IMR-90 (cell line): ENCODE measurements around the gene AREL1. TPM values are rescaled to one million over a fixed set of nuclear protein-coding genes. Genes with fewer than 3 reads are reported as not detected.

Experiments
- ATAC-seq: fragments of 200-7000 bp; cut with Tn5 transposase; 2 replicates; pipeline ENCODE4 v1.9.1; 2020; ENCODE audit warnings: low read depth, mild to moderate bottlenecking, moderate library complexity
- BruUV-seq: library from RNA; stranded (reverse); fragments of 400-500 nt; replicated peaks from 2 replicates; lab custom pipeline; 2021; lab: Mats Ljungman, UMichigan
- CTCF ChIA-PET: fragments of 300-600 bp; formaldehyde crosslinking; extraction: SDS; loops from one replicate; lab custom pipeline; 2021; ENCODE audit warnings: antibody characterized with exemption; lab: Yijun Ruan, JAX
- POLR2A ChIA-PET: fragments of 300-600 bp; sonication (Branson Sonifier 250); formaldehyde crosslinking; loops from one replicate; lab custom pipeline; 2022; ENCODE audit warnings: antibody characterized with exemption; ENCODE audit not compliant: unreplicated experiment; lab: Charles Lee
- DNase-seq: peaks from one replicate; pipeline ENCODE4 v3.0.0; 2013
- H2AFZ ChIP-seq: replicated peaks from 2 replicates; pipeline ENCODE3; 2013; ENCODE audit warnings: low read length, mild to moderate bottlenecking; ENCODE audit not compliant: poor library complexity
- H2AK5ac ChIP-seq: 2 replicates; pipeline ENCODE4 v1.6.1; 2013; ENCODE audit warnings: low read depth, low read length, inconsistent platforms
- H2AK9ac ChIP-seq: replicated peaks from 2 replicates; pipeline ENCODE3; 2013; ENCODE audit warnings: mild to moderate bottlenecking, low read depth, low read length, moderate library complexity; ENCODE audit not compliant: poor library complexity
- H2BK120ac ChIP-seq: 2 replicates; pipeline ENCODE4 v1.6.1; 2013; ENCODE audit warnings: low read depth, low read length, inconsistent platforms
- H2BK15ac ChIP-seq: 3 replicates; pipeline ENCODE4 v1.6.1; 2013; ENCODE audit warnings: low read depth, low read length, inconsistent platforms
- H2BK20ac ChIP-seq: 2 replicates; pipeline ENCODE4 v1.6.1; 2013; ENCODE audit warnings: low read depth, mild to moderate bottlenecking, inconsistent platforms, low read length, moderate library complexity
- H2BK5ac ChIP-seq: 2 replicates; pipeline ENCODE4 v1.6.1; 2013; ENCODE audit warnings: mild to moderate bottlenecking, low read depth, low read length, inconsistent platforms; ENCODE audit not compliant: poor library complexity, severe bottlenecking
- H3K14ac ChIP-seq: replicated peaks from 2 replicates; pipeline ENCODE4 v1.6.1; 2013; ENCODE audit warnings: low read depth, low read length, inconsistent platforms
- H3K18ac ChIP-seq: 2 replicates; pipeline ENCODE4 v1.6.1; 2013; ENCODE audit warnings: low read depth, low read length, control low read depth
- H3K23ac ChIP-seq: 2 replicates; pipeline ENCODE4 v1.6.1; 2013; ENCODE audit warnings: low read depth, low read length, inconsistent platforms
- H3K27ac ChIP-seq: 2 replicates; pipeline ENCODE4 v1.5.1; 2013; ENCODE audit warnings: mild to moderate bottlenecking, control low read depth, low read length; ENCODE audit not compliant: insufficient read depth
- H3K27me3 ChIP-seq: 2 replicates; pipeline ENCODE4 v1.6.1; 2013; ENCODE audit warnings: low read length; ENCODE audit not compliant: control insufficient read depth, insufficient read depth
- H3K36me3 ChIP-seq: 2 replicates; pipeline ENCODE4 v1.6.1; 2013; ENCODE audit warnings: low read length, mixed read lengths; ENCODE audit not compliant: control insufficient read depth, insufficient read depth
- H3K4ac ChIP-seq: 2 replicates; pipeline ENCODE4 v1.6.1; 2013; ENCODE audit warnings: low read depth, low read length, inconsistent platforms
- H3K4me1 ChIP-seq: 2 replicates; pipeline ENCODE4 v1.6.1; 2013; ENCODE audit warnings: low read length, mixed read lengths; ENCODE audit not compliant: control insufficient read depth, insufficient read depth
- H3K4me2 ChIP-seq: 2 replicates; pipeline ENCODE4 v1.6.1; 2013; ENCODE audit warnings: low read depth, mild to moderate bottlenecking, control low read depth, low read length, moderate library complexity
- H3K4me3 ChIP-seq: 2 replicates; pipeline ENCODE4 v1.5.1; 2013; ENCODE audit warnings: low read depth, mild to moderate bottlenecking, control low read depth, low read length, moderate library complexity; ENCODE audit not compliant: insufficient read depth
- H3K56ac ChIP-seq: 2 replicates; pipeline ENCODE4 v1.6.1; 2013; ENCODE audit warnings: low read length, inconsistent platforms; ENCODE audit not compliant: insufficient read depth; ENCODE audit errors: extremely low read depth
- H3K79me1 ChIP-seq, 2 experiments: 2 replicates each; pipeline ENCODE4 v1.6.1; 2013; ENCODE audit warnings: low read length in 2 of 2, inconsistent platforms in 1 of 2, low read depth in 1 of 2
- H3K9ac ChIP-seq: 2 replicates; pipeline ENCODE4 v1.6.1; 2013; ENCODE audit warnings: low read depth, low read length, control low read depth
- H3K9me1 ChIP-seq: 2 replicates; pipeline ENCODE4 v1.6.1; 2013; ENCODE audit warnings: low read length, inconsistent platforms; ENCODE audit not compliant: insufficient read depth
- H3K9me3 ChIP-seq: 2 replicates; pipeline ENCODE4 v1.6.1; 2013; ENCODE audit warnings: low read length; ENCODE audit not compliant: control insufficient read depth, insufficient read depth
- H4K20me1 ChIP-seq: 2 replicates; pipeline ENCODE4 v1.6.1; 2013; ENCODE audit warnings: low read length, inconsistent platforms; ENCODE audit not compliant: insufficient read depth
- H4K5ac ChIP-seq: 2 replicates; pipeline ENCODE4 v1.6.1; 2013; ENCODE audit warnings: mild to moderate bottlenecking, low read depth, low read length, control low read depth
- H4K8ac ChIP-seq, 2 experiments: 2 replicates each; pipeline ENCODE4 v1.6.1; 2013; ENCODE audit warnings: low read depth in 2 of 2, low read length in 2 of 2, control low read depth in 1 of 2, inconsistent platforms in 1 of 2
- H4K91ac ChIP-seq: 2 replicates; pipeline ENCODE4 v1.6.1; 2013; ENCODE audit warnings: low read depth, low read length, inconsistent platforms; ENCODE audit not compliant: insufficient read depth
- CTCF ChIP-seq: conservative IDR thresholded peaks from 2 replicates; pipeline ENCODE4 v1.5.1; 2012; ENCODE audit warnings: mild to moderate bottlenecking, low read depth, low read length, improper control_type of control experiment
- WGBS, 2 experiments: methylation state at CpG; one replicate each; pipeline versions ENCODE4 v1.1.5 to v1.1.7; 2013; ENCODE audit warnings: missing lambda C conversion rate in 2 of 2; ENCODE audit not compliant: insufficient read length in 1 of 2; ENCODE audit errors: extremely low coverage in 2 of 2; 5-methylcytosine and 5-hydroxymethylcytosine counted together
- dilution Hi-C: fragments of 300-500 bp; cut with HindIII; formaldehyde crosslinking; loops from one replicate; pipeline ENCODE4 v1.14.3; 2018; ENCODE audit warnings: low sequenced_read_pairs; ENCODE audit not compliant: unreplicated experiment
- in situ Hi-C: fragments of 300-500 bp; cut with MboI; formaldehyde crosslinking; loops from 3 replicates; pipeline ENCODE4 v1.14.3; 2019; ENCODE audit warnings: low sequenced_read_pairs, inconsistent platforms, mixed read lengths
- intact Hi-C: fragments of 100-400 bp; cut with micrococcal nuclease; formaldehyde crosslinking; loops from 2 replicates; pipeline ENCODE4 v1.10.0; 2022
- polyA plus RNA-seq, 3 experiments: library from polyadenylated mRNA; depleted of rRNA; stranded (reverse); fragments of >200 nt; gene quantifications; 2 replicates each; pipeline ENCODE4 v1.2.3, GENCODE V29; 2012; ENCODE audit warnings: low replicate concordance in 1 of 3
- total RNA-seq: library from RNA; depleted of rRNA; stranded (reverse); fragments of >200 nt; gene quantifications from 2 replicates; pipeline ENCODE4 v1.2.3, GENCODE V29; 2012

The AREL1 gene
- total and polyA plus RNA-seq, 2 of the 4 experiments (the other 2 are of a cell fraction) = 30.0 to 39.3 TPM

DNA sequence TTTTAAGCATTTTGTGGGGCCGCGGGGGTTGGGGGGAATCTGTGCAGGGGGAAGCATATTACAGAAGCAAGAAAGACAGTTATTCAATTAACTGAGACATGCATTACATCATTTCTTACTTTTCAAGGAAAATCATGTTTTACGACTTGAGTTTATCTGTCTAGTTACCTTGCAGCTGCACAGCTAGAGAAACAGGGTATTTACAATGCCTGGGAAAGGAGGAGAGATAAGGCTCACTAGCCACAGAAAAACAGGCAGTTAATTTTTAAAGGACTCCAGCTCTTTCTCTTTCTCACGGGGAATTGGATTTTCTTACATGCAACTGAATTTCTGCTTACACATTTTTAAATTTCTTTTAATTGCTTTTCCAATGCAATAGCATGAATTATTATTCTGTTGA, 22.2 kb upstream of the AREL1 start:
- in situ Hi-C loops = no loop called here
- Histone ChIP-seq H2BK15ac (no peak overlapping the region), H3K79me1 (peaks cover 4 to 10% of the 10 kb centered on the region in 2 experiments; a peak in 3 of 4 replicates), H3K14ac (no peak overlapping the region), H3K9ac (no peak overlapping the region), H3K4me3 (no peak overlapping the region), H2AFZ (no peak overlapping the region), H4K20me1 (no peaks in the 10 kb centered on the region), H4K8ac (no peak overlapping the region), H4K5ac (no peak overlapping the region), H3K9me3 (peaks cover 1% of the 10 kb centered on the region; the same call in 1 of the 2 replicates), H3K27me3 (no peaks in the 10 kb centered on the region), H3K27ac (no peak overlapping the region), H3K4me1 (no peaks in the 10 kb centered on the region; the same call in 1 of the 2 replicates), H3K9me1 (0 out of 2 replicates have a peak, but pooled peaks cover 3% of the 10 kb centered on the region), H3K4ac (no peak overlapping the region), H2AK5ac (no peak overlapping the region), H3K23ac (no peak overlapping the region), H3K4me2 (no peak overlapping the region), H3K18ac (no peak overlapping the region), H2BK5ac (no peak overlapping the region), H2BK120ac (no peak overlapping the region), H3K56ac (no peak overlapping the region), H3K36me3 (peaks cover 17% of the 10 kb centered on the region), H2AK9ac (no peak overlapping the region), H2BK20ac (no peak overlapping the region), H4K91ac (no peak overlapping the region)
- no peak for ATAC-seq
- POLR2A ChIA-PET = interaction anchor here (0.6 kb wide), 1 partner anchor 10 kb away, joined by 7 read pairs; no protein-coding TSS in a partner anchor
- dilution Hi-C loops = no loop called here
- no peak for TF ChIP-seq CTCF
- intact Hi-C loops = no loop called here
- CTCF ChIA-PET = no interaction called here
- DNase-seq = no peak
- no CpG with 5 or more reads among the region's 4 CpGs for WGBS, 2 experiments
- BruUV-seq = TSS peak; percentile 86
